KMS-11 (cell line): ENCODE results near the gene GRM1.

ENCODE experiments used
- H2AFZ ChIP-seq: fragments of 200-600 bp; sonication (generic); 2 replicates; pipeline ENCODE4 v1.6.1; 2016; ENCODE audit warnings: antibody characterized with exemption, mixed run types, low read depth
- H3K27ac ChIP-seq: fragments of 200-600 bp; sonication (generic); 2 replicates; pipeline ENCODE4 v1.6.1; 2016; ENCODE audit warnings: mild to moderate bottlenecking, mixed run types
- H3K27me3 ChIP-seq: fragments of 200-600 bp; sonication (generic); 2 replicates; pipeline ENCODE4 v1.6.1; 2017; ENCODE audit warnings: mild to moderate bottlenecking, low read depth, mixed run types, moderate library complexity; ENCODE audit not compliant: insufficient read depth
- H3K36me3 ChIP-seq: fragments of 200-600 bp; sonication (generic); 2 replicates; pipeline ENCODE4 v1.6.1; 2017; ENCODE audit warnings: mild to moderate bottlenecking, mixed run types; ENCODE audit not compliant: insufficient read depth
- H3K4me1 ChIP-seq: fragments of 200-600 bp; sonication (generic); 2 replicates; pipeline ENCODE4 v1.6.1; 2016; ENCODE audit warnings: mild to moderate bottlenecking, low read depth, mixed run types; ENCODE audit not compliant: poor library complexity, severe bottlenecking
- H3K4me2 ChIP-seq: fragments of 200-600 bp; sonication (generic); 2 replicates; pipeline ENCODE4 v1.7.0; 2016; ENCODE audit warnings: mild to moderate bottlenecking, mixed run types
- H3K4me3 ChIP-seq: fragments of 200-600 bp; sonication (generic); IDR thresholded peaks from 2 replicates; pipeline ENCODE4 v1.6.1; 2017; ENCODE audit warnings: low read depth, low read length, mixed read lengths; ENCODE audit not compliant: insufficient read depth
- H3K79me2 ChIP-seq: fragments of 200-600 bp; sonication (generic); 2 replicates; pipeline ENCODE4 v1.6.1; 2016; ENCODE audit warnings: low read depth, mixed run types; ENCODE audit not compliant: insufficient read depth
- H3K9ac ChIP-seq: fragments of 200-600 bp; sonication (generic); 2 replicates; pipeline ENCODE4 v1.6.1; 2016; ENCODE audit warnings: mild to moderate bottlenecking, mixed run types
- H4K20me1 ChIP-seq: fragments of 200-600 bp; sonication (generic); 2 replicates; pipeline ENCODE4 v1.6.1; 2016; ENCODE audit warnings: mild to moderate bottlenecking, mixed run types; ENCODE audit not compliant: insufficient read depth
- TF ChIP-seq, protein P1 (sequence below): fragments of 200-600 bp; sonication (generic); conservative IDR thresholded peaks from 2 replicates; pipeline ENCODE4 v1.6.1; 2017; ENCODE audit warnings: low read depth, mild to moderate bottlenecking, antibody characterized with exemption, low read length, moderate library complexity, mixed read lengths

GRM1 gene

DNA sequence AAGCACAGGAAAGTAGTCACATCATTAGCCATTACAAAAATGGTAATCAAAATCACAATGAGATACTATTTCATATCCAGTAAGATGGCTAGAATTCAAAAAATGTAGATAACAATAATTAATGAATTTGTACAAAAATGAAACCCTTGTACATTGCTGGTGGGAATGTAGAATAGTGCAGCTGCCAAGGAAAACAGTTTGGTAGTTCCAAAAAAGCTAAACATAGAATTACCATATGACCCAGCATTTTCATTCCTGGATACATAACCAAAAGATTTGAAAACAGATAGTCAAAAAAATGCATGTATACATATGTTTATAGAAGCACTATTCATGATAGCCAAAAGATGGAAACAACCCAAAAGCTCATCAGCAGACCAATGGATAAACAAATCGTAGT is 263.6 kb downstream of the GRM1 start:
- H3K36me3 ChIP-seq = no peaks in the 10 kb centered on the region

DNA sequence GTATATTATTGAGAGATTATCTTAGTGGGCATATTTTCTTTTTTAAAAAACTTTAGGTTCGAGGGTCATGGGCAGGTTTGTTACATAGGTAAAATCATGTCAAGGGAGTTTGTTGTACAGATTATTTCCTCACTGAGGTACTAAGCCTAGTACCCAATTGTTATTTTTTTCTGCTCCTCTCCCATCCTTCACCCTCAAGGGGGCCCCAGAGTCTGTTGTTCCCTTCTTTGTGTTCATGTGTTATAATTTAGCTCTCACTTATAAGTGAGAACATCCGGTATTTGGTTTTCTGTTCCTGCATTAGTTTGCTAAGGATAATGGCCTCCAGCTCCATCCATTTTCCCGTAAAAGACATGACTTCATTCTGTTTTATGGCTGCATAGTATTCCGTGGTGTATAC is 266.8 kb downstream of the GRM1 start:
- Histone ChIP-seq H3K4me2 (no peak overlapping the region), H3K27ac (no peak overlapping the region), H3K4me1 (peaks cover 14% of the 10 kb centered on the region), H3K79me2 (no peaks in the 10 kb centered on the region), H3K36me3 (no peaks in the 10 kb centered on the region), H3K9ac (no peak overlapping the region), H2AFZ (no peak overlapping the region), H4K20me1 (no peaks in the 10 kb centered on the region), H3K27me3 (no peaks in the 10 kb centered on the region), H3K4me3 (no peak overlapping the region)
- TF ChIP-seq, protein P1, sequence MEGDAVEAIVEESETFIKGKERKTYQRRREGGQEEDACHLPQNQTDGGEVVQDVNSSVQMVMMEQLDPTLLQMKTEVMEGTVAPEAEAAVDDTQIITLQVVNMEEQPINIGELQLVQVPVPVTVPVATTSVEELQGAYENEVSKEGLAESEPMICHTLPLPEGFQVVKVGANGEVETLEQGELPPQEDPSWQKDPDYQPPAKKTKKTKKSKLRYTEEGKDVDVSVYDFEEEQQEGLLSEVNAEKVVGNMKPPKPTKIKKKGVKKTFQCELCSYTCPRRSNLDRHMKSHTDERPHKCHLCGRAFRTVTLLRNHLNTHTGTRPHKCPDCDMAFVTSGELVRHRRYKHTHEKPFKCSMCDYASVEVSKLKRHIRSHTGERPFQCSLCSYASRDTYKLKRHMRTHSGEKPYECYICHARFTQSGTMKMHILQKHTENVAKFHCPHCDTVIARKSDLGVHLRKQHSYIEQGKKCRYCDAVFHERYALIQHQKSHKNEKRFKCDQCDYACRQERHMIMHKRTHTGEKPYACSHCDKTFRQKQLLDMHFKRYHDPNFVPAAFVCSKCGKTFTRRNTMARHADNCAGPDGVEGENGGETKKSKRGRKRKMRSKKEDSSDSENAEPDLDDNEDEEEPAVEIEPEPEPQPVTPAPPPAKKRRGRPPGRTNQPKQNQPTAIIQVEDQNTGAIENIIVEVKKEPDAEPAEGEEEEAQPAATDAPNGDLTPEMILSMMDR = no peak

More for the DNA sequence above, 263.6 kb downstream of the GRM1 start:
- Histone ChIP-seq H3K9ac (no peak overlapping the region), H3K4me2 (no peak overlapping the region), H3K27ac (no peak overlapping the region), H3K27me3 (no peaks in the 10 kb centered on the region), H3K79me2 (no peaks in the 10 kb centered on the region), H3K4me3 (no peak overlapping the region), H4K20me1 (no peaks in the 10 kb centered on the region), H2AFZ (no peak overlapping the region), H3K4me1 (peaks cover 8% of the 10 kb centered on the region)
- TF ChIP-seq, protein P1 = no peak

DNA sequence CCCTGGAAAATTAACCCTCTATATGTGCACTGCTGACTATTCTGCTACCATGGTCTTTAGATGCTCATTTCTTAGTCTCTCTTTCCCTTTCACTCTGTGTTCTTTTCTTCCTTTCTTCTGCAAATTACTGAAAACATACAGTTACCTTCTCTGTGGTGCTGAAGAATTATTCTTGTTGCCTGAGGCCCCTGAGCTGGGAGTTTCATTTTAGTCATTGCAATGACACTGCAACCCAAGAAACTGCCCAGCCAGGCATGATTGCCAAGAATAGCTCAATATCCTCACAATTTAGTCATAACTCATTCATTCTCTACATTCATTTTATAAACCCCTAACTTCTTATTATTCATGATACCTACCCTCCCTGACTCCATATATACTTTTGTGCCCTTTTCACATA is 269.0 kb downstream of the GRM1 start:
- H3K36me3 ChIP-seq = no peaks in the 10 kb centered on the region
- no peak overlapping the region for H3K27ac ChIP-seq
- H3K27me3 ChIP-seq = no peaks in the 10 kb centered on the region
- H4K20me1 ChIP-seq = no peaks in the 10 kb centered on the region
- no peak overlapping the region; the same call in 1 of the 2 replicates for H3K4me2 ChIP-seq
- no peak overlapping the region for H3K4me3 ChIP-seq
- H3K79me2 ChIP-seq = no peaks in the 10 kb centered on the region
- H3K9ac ChIP-seq = no peak overlapping the region
- H3K4me1 ChIP-seq = peaks cover 14% of the 10 kb centered on the region
- H2AFZ ChIP-seq = no peak overlapping the region
- TF ChIP-seq, protein P1 = no peak

DNA sequence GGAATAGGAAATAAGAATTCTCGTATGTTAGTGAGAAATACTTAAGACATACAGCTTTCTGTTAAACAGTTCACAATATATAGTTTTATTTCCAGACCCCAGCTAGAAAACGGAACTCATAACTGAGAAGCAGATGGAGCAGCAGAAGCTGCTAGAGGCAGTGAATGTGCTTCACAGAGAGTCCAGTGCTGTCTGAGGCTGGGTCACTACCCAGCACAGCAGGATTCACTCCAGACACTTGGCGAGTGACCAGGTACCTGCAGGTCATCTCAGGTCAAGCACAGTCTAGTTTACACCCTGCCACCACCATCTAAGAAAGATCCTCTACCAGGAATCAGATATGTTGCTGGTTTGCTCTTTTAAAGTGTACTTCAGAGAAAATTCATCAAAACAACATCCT is 271.7 kb downstream of the GRM1 start:
- Histone ChIP-seq H3K9ac (no peak overlapping the region), H3K79me2 (no peaks in the 10 kb centered on the region), H4K20me1 (no peaks in the 10 kb centered on the region), H3K4me3 (no peak overlapping the region), H3K27ac (no peak overlapping the region), H3K4me2 (no peak overlapping the region), H2AFZ (no peak overlapping the region), H3K36me3 (no peaks in the 10 kb centered on the region), H3K4me1 (peaks cover 21% of the 10 kb centered on the region), H3K27me3 (no peaks in the 10 kb centered on the region)
- TF ChIP-seq, protein P1 = no peak
